A673 (cell line): Measurements from ENCODE around the gene TNP1. TPM values are rescaled to one million over a fixed set of nuclear protein-coding genes. Genes with fewer than 3 reads are reported as not detected.

Experiments
- BruUV-seq: library from RNA; stranded (reverse); fragments of 400-500 nt; replicated peaks from 2 replicates; lab custom pipeline; 2021; lab: Mats Ljungman, UMichigan
- CTCF ChIA-PET: fragments of 300-600 bp; sonication (Branson Sonifier 250); formaldehyde crosslinking; loops from one replicate; lab custom pipeline; 2022; ENCODE audit warnings: antibody characterized with exemption; lab: Charles Lee
- POLR2A ChIA-PET: fragments of 300-600 bp; sonication (Branson Sonifier 250); formaldehyde crosslinking; loops from one replicate; lab custom pipeline; 2022; ENCODE audit warnings: antibody characterized with exemption; ENCODE audit not compliant: low non-redundant PET; lab: Charles Lee
- DNase-seq: peaks from one replicate; pipeline ENCODE4 v3.0.0-alpha.2; 2015; ENCODE audit warnings: low spot score
- H3K27ac ChIP-seq: fragments of 200-600 bp; sonication (generic); 2 replicates; pipeline ENCODE4 v1.5.1; 2016; ENCODE audit warnings: mixed run types, low read depth, mild to moderate bottlenecking, mixed read lengths, antibody characterized with exemption, low read length; ENCODE audit not compliant: poor library complexity, severe bottlenecking
- H3K27me3 ChIP-seq: fragments of 200-600 bp; sonication (generic); replicated peaks from 2 replicates; pipeline ENCODE4 v1.6.1; 2017; ENCODE audit warnings: mixed run types, low read depth, mild to moderate bottlenecking, mixed read lengths, antibody characterized with exemption, low read length; ENCODE audit not compliant: insufficient read depth, poor library complexity
- H3K36me3 ChIP-seq: fragments of 200-600 bp; sonication (generic); 2 replicates; pipeline ENCODE4 v1.6.1; 2016; ENCODE audit warnings: mixed run types, mild to moderate bottlenecking, mixed read lengths, antibody characterized with exemption, low read length; ENCODE audit not compliant: insufficient read depth, poor library complexity, severe bottlenecking
- H3K4me1 ChIP-seq: fragments of 200-600 bp; sonication (generic); 2 replicates; pipeline ENCODE4 v1.6.1; 2017; ENCODE audit warnings: mixed run types, mild to moderate bottlenecking, mixed read lengths, antibody characterized with exemption, low read length; ENCODE audit not compliant: insufficient read depth, poor library complexity, severe bottlenecking
- H3K4me3 ChIP-seq: fragments of 200-600 bp; sonication (generic); 2 replicates; pipeline ENCODE4 v1.5.1; 2016; ENCODE audit warnings: low read depth, mixed run types, mild to moderate bottlenecking, mixed read lengths, low read length; ENCODE audit not compliant: poor library complexity, severe bottlenecking
- H3K9me3 ChIP-seq: fragments of 200-600 bp; sonication (generic); 2 replicates; pipeline ENCODE4 v1.6.1; 2016; ENCODE audit warnings: mixed run types, low read depth, mild to moderate bottlenecking, mixed read lengths, antibody characterized with exemption, low read length; ENCODE audit not compliant: poor library complexity, severe bottlenecking
- CTCF ChIP-seq: fragments of 300-800, 200-600 bp; sonication (generic); conservative IDR thresholded peaks from 2 replicates; pipeline ENCODE4 v1.5.1; 2017; ENCODE audit warnings: low read depth, mild to moderate bottlenecking, antibody characterized with exemption, low read length, moderate library complexity, mixed read lengths
- EZH2 ChIP-seq: fragments of 200-600 bp; sonication (generic); IDR thresholded peaks from 2 replicates; pipeline ENCODE4 v1.6.1; 2017; ENCODE audit warnings: borderline replicate concordance, low read depth, mild to moderate bottlenecking, mixed read lengths, antibody characterized with exemption, low read length; ENCODE audit not compliant: poor library complexity, severe bottlenecking
- intact Hi-C: fragments of 100-400 bp; cut with micrococcal nuclease; formaldehyde crosslinking; loops from one replicate; pipeline ENCODE4 v1.10.0; 2022; ENCODE audit not compliant: unreplicated experiment
- total RNA-seq: library from RNA; stranded (reverse); gene quantifications from 2 replicates; pipeline ENCODE4 v1.2.3, GENCODE V29; 2021

The TNP1 gene
- total RNA-seq, 1 experiment from 2014 or later = not detected

GRCh38 chr2:216819766-216820165, 40.1 kb downstream of the TNP1 start:
- Histone ChIP-seq H3K4me1 (no peaks in the 10 kb centered on the region), H3K4me3 (no peak overlapping the region), H3K27me3 (peaks cover 23% of the 10 kb centered on the region), H3K9me3 (no peaks in the 10 kb centered on the region), H3K36me3 (no peaks in the 10 kb centered on the region), H3K27ac (no peak overlapping the region)
- POLR2A ChIA-PET = no interaction called here
- CTCF ChIA-PET = no interaction called here
- TF ChIP-seq EZH2 (no peak), CTCF (no peak)
- intact Hi-C loops = no loop called here
- DNase-seq = no peak
- BruUV-seq = no TSS peak

GRCh38 chr2:216819055-216819454, 40.8 kb downstream of the TNP1 start:
- Histone ChIP-seq H3K4me3 (no peak overlapping the region), H3K4me1 (no peaks in the 10 kb centered on the region), H3K27ac (no peak overlapping the region), H3K9me3 (no peaks in the 10 kb centered on the region), H3K27me3 (peaks cover 26% of the 10 kb centered on the region), H3K36me3 (no peaks in the 10 kb centered on the region)
- BruUV-seq = no TSS peak
- ChIA-PET CTCF (no interaction called here), POLR2A (no interaction called here)
- intact Hi-C loops = no loop called here
- DNase-seq = no peak
- TF ChIP-seq EZH2 = no peak
- TF ChIP-seq CTCF = no peak

GRCh38 chr2:216810399-216811160, 49.3 kb downstream of the TNP1 start:
- peaks cover 15% of the 10 kb centered on the region for H3K27me3 ChIP-seq
- no peaks in the 10 kb centered on the region for H3K4me1 ChIP-seq
- no peak overlapping the region for H3K27ac ChIP-seq
- no peak for TF ChIP-seq EZH2
- no peak for TF ChIP-seq CTCF
- H3K9me3 ChIP-seq = no peaks in the 10 kb centered on the region
- intact Hi-C loops = no loop called here
- H3K4me3 ChIP-seq = no peak overlapping the region
- BruUV-seq = no TSS peak
- ChIA-PET CTCF (no interaction called here), POLR2A (no interaction called here)
- H3K36me3 ChIP-seq = no peaks in the 10 kb centered on the region
- DNase-seq = no peak

Other genes starting within 250 kb of the TNP1 start
- gene IGFBP2, start 226.6 kb downstream of the TNP1 start, total RNA-seq = 614 and 767 TPM in 2 replicates
- 5.4 and 7.1 TPM in 2 replicates for gene IGFBP5, start 164.5 kb downstream of the TNP1 start, total RNA-seq